COR-L47 (cell line): ENCODE measurements around the gene FFAR1.
"Not testable (repeated sequence)": the region's sequence is repeated elsewhere in the genome, so short reads cannot be mapped to it uniquely, and the experiment has no call there.

Experiments
- DNase-seq: peaks from one replicate; lab custom pipeline; 2025; lab: John Stamatoyannopoulos, UW

Gene FFAR1

GRCh38 chr19:35360880-35361420 lies 13.2 kb downstream of the FFAR1 start:
- DNase-seq = no peak

GRCh38 chr19:35362261-35363000 lies 14.7 kb downstream of the FFAR1 start:
- DNase-seq = no peak

GRCh38 chr19:35363001-35363590 lies 15.4 kb downstream of the FFAR1 start:
- DNase-seq = no peak

- no peak for DNase-seq
Measured at GRCh38 chr19:35363711-35364425, 16.2 kb downstream of the FFAR1 start.

GRCh38 chr19:35365303-35365702 lies 17.6 kb downstream of the FFAR1 start:
- no peak for DNase-seq

GRCh38 chr19:35368378-35368777 lies 20.7 kb downstream of the FFAR1 start:
- no peak for DNase-seq

GRCh38 chr19:35369522-35369921 lies 21.8 kb downstream of the FFAR1 start:
- DNase-seq = no peak

- no peak for DNase-seq
Measured at GRCh38 chr19:35370722-35371121, 23.0 kb downstream of the FFAR1 start, which contains the start of gene GPR42. Gene GPR42 (plus strand): TSS chr19:35371068. CDS start chr19:35371360, 292 bp downstream.

- DNase-seq = no peak
Measured at GRCh38 chr19:35373492-35373891, 25.8 kb downstream of the FFAR1 start.

GRCh38 chr19:35374031-35374430 lies 26.3 kb downstream of the FFAR1 start:
- DNase-seq = not testable (repeated sequence)

GRCh38 chr19:35375505-35376307 lies 28.0 kb downstream of the FFAR1 start:
- no peak for DNase-seq

GRCh38 chr19:35377656-35378055 lies 30.0 kb downstream of the FFAR1 start:
- DNase-seq = no peak

- DNase-seq = no peak
Measured at GRCh38 chr19:35378356-35378755, 30.7 kb downstream of the FFAR1 start.

GRCh38 chr19:35379545-35379944 lies 31.8 kb downstream of the FFAR1 start:
- not testable (repeated sequence) for DNase-seq

- no peak for DNase-seq
Measured at GRCh38 chr19:35379992-35380391, 32.3 kb downstream of the FFAR1 start.

GRCh38 chr19:35380450-35381124 lies 32.9 kb downstream of the FFAR1 start:
- no peak for DNase-seq

- no peak for DNase-seq
Measured at GRCh38 chr19:35381318-35381717, 33.6 kb downstream of the FFAR1 start.

GRCh38 chr19:35381926-35382325 lies 34.2 kb downstream of the FFAR1 start:
- no peak for DNase-seq

GRCh38 chr19:35383536-35383935 lies 35.8 kb downstream of the FFAR1 start:
- no peak for DNase-seq

- DNase-seq = no peak
Measured at GRCh38 chr19:35388277-35389054, 40.8 kb downstream of the FFAR1 start.
